ENCODE results near the gene SCNN1B.
A peak's percentile ranks its signal among the peaks of the same experiment; 100 is the strongest.
"Not testable (repeated sequence)": the region's sequence is repeated elsewhere in the genome, so short reads cannot be mapped to it uniquely, and the experiment has no call there.

The SCNN1B gene

GRCh38 chr16:23299815-23300214 lies 2.3 kb upstream of the SCNN1B start:
- POLR2A ChIA-PET; H3K27ac ChIP-seq (ENCODE audit: extremely low read depth, low read depth, low read length): not testable (repeated sequence)
- CTCF ChIA-PET, result interaction anchor here (0.7 kb wide), 1 partner anchor 113 kb away, joined by 6 read pairs; no protein-coding TSS in a partner anchor

GRCh38 chr16:23301251-23302044 lies 654 bp upstream of the SCNN1B start:
- no peaks in the 10 kb centered on the region for H3K9me3 ChIP-seq (ENCODE audit: control insufficient read depth, insufficient read depth, low read depth, low read length)
- H3K4me3 ChIP-seq (ENCODE audit: low read depth, low read length), result peak overlapping the region; percentile 34
- H3K36me3 ChIP-seq (ENCODE audit: control insufficient read depth in 2 of 2, insufficient read depth in 1 of 2, low read length in 2 of 2), result no peaks in the 10 kb centered on the region
- POLR2A ChIA-PET, result interaction anchor here (0.6 kb wide), 1 partner anchor 17 kb away, joined by 3 read pairs; no protein-coding TSS in a partner anchor
- CTCF ChIA-PET, result interaction anchor here (2.4 kb wide), 1 partner anchor 133 kb away, joined by 8 read pairs; no protein-coding TSS in a partner anchor
- TF ChIP-seq GLI4 (tag by site-specific recombination; IDR thresholded peaks at IDR 0.05) (no peak), ZNF366 (tag by site-specific recombination; conservative IDR thresholded peaks at IDR 0.05) (peak; percentile 72), ZNF324 (tag by site-specific recombination; IDR thresholded peaks at IDR 0.05) (no peak), ZBTB10 (tag by site-specific recombination; IDR thresholded peaks at IDR 0.05) (0 out of 2 replicates have a peak, but pooled peaks have one; percentile 31), HOXC10 (CRISPR knock-in tag; IDR thresholded peaks at IDR 0.05) (no peak), ZBTB48 (tag by site-specific recombination; IDR thresholded peaks at IDR 0.05) (no peak), ZNF114 (tag by site-specific recombination; IDR thresholded peaks at IDR 0.05) (no peak), ZBTB8A (tag by site-specific recombination; IDR thresholded peaks at IDR 0.05) (no peak)
- TF ChIP-seq, protein P1, sequence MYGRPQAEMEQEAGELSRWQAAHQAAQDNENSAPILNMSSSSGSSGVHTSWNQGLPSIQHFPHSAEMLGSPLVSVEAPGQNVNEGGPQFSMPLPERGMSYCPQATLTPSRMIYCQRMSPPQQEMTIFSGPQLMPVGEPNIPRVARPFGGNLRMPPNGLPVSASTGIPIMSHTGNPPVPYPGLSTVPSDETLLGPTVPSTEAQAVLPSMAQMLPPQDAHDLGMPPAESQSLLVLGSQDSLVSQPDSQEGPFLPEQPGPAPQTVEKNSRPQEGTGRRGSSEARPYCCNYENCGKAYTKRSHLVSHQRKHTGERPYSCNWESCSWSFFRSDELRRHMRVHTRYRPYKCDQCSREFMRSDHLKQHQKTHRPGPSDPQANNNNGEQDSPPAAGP (tag by site-specific recombination; IDR thresholded peaks at IDR 0.05), result 0 out of 2 replicates have a peak, but pooled peaks have one; percentile 20
- no peak overlapping the region for H3K27ac ChIP-seq (ENCODE audit: extremely low read depth, low read depth, low read length)
- no peaks in the 10 kb centered on the region; the same call in 1 of the 2 replicates for H3K4me1 ChIP-seq (ENCODE audit: control insufficient read depth, insufficient read depth, low read length)

More at GRCh38 chr16:23299815-23300214, 2.3 kb upstream of the SCNN1B start:
- H3K36me3 ChIP-seq (ENCODE audit: control insufficient read depth in 2 of 2, insufficient read depth in 1 of 2, low read length in 2 of 2); H3K4me3 ChIP-seq (ENCODE audit: low read depth, low read length); H3K4me1 ChIP-seq (ENCODE audit: control insufficient read depth, insufficient read depth, low read length); H3K9me3 ChIP-seq (ENCODE audit: control insufficient read depth, insufficient read depth, low read depth, low read length): not testable (repeated sequence)
- TF ChIP-seq ZNF146 (tag by site-specific recombination; IDR thresholded peaks at IDR 0.05), result peak; percentile 97

- ChIA-PET CTCF (interaction anchor here (0.7 to 2.4 kb wide), 5 partner anchors 7 to 135 kb away, joined by 3 to 8 read pairs (median 5); no protein-coding TSS in a partner anchor), POLR2A (interaction anchor here (0.5 to 0.7 kb wide), 2 partner anchors 47 to 199 kb away, joined by 3 to 4 read pairs; no protein-coding TSS in a partner anchor)
- no peak for TF ChIP-seq ZFP3 (tag by site-specific recombination; IDR thresholded peaks at IDR 0.05; ENCODE audit: low read depth)
- no peak for TF ChIP-seq ZNF354C (tag by site-specific recombination; IDR thresholded peaks at IDR 0.05; ENCODE audit: borderline replicate concordance, low read depth)
- TF ChIP-seq YY1 (tag by site-specific recombination; IDR thresholded peaks at IDR 0.05), result no peak
- TF ChIP-seq, protein P2, sequence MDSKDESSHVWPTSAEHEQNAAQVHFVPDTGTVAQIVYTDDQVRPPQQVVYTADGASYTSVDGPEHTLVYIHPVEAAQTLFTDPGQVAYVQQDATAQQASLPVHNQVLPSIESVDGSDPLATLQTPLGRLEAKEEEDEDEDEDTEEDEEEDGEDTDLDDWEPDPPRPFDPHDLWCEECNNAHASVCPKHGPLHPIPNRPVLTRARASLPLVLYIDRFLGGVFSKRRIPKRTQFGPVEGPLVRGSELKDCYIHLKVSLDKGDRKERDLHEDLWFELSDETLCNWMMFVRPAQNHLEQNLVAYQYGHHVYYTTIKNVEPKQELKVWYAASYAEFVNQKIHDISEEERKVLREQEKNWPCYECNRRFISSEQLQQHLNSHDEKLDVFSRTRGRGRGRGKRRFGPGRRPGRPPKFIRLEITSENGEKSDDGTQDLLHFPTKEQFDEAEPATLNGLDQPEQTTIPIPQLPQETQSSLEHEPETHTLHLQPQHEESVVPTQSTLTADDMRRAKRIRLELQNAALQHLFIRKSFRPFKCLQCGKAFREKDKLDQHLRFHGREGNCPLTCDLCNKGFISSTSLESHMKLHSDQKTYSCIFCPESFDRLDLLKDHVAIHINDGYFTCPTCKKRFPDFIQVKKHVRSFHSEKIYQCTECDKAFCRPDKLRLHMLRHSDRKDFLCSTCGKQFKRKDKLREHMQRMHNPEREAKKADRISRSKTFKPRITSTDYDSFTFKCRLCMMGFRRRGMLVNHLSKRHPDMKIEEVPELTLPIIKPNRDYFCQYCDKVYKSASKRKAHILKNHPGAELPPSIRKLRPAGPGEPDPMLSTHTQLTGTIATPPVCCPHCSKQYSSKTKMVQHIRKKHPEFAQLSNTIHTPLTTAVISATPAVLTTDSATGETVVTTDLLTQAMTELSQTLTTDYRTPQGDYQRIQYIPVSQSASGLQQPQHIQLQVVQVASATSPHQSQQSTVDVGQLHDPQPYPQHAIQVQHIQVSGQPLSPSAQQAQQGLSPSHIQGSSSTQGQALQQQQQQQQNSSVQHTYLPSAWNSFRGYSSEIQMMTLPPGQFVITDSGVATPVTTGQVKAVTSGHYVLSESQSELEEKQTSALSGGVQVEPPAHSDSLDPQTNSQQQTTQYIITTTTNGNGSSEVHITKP (tag by site-specific recombination; IDR thresholded peaks at IDR 0.05), result peak; percentile 97
- TF ChIP-seq, protein P3, sequence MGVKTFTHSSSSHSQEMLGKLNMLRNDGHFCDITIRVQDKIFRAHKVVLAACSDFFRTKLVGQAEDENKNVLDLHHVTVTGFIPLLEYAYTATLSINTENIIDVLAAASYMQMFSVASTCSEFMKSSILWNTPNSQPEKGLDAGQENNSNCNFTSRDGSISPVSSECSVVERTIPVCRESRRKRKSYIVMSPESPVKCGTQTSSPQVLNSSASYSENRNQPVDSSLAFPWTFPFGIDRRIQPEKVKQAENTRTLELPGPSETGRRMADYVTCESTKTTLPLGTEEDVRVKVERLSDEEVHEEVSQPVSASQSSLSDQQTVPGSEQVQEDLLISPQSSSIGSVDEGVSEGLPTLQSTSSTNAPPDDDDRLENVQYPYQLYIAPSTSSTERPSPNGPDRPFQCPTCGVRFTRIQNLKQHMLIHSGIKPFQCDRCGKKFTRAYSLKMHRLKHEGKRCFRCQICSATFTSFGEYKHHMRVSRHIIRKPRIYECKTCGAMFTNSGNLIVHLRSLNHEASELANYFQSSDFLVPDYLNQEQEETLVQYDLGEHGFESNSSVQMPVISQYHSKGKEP (tag by site-specific recombination; IDR thresholded peaks at IDR 0.05), result peak; percentile 70
- TF ChIP-seq SETDB1 (IDR thresholded peaks at IDR 0.05; ENCODE audit: insufficient read length, low read length), result no peak
- TF ChIP-seq, protein P4, sequence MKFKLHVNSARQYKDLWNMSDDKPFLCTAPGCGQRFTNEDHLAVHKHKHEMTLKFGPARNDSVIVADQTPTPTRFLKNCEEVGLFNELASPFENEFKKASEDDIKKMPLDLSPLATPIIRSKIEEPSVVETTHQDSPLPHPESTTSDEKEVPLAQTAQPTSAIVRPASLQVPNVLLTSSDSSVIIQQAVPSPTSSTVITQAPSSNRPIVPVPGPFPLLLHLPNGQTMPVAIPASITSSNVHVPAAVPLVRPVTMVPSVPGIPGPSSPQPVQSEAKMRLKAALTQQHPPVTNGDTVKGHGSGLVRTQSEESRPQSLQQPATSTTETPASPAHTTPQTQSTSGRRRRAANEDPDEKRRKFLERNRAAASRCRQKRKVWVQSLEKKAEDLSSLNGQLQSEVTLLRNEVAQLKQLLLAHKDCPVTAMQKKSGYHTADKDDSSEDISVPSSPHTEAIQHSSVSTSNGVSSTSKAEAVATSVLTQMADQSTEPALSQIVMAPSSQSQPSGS (tag by site-specific recombination; IDR thresholded peaks at IDR 0.05; ENCODE audit: low read depth), result 0 out of 2 replicates have a peak, but pooled peaks have one; percentile 16
- no peaks in the 10 kb centered on the region; the same call in 1 of the 2 replicates for H3K4me1 ChIP-seq (ENCODE audit: control insufficient read depth, insufficient read depth, low read length)
- no peaks in the 10 kb centered on the region for H3K9me3 ChIP-seq (ENCODE audit: control insufficient read depth, insufficient read depth, low read depth, low read length)
- H3K27ac ChIP-seq (ENCODE audit: extremely low read depth, low read depth, low read length), result no peak overlapping the region
- H3K4me3 ChIP-seq (ENCODE audit: low read depth, low read length), result no peak overlapping the region
- no peaks in the 10 kb centered on the region for H3K36me3 ChIP-seq (ENCODE audit: control insufficient read depth in 2 of 2, insufficient read depth in 1 of 2, low read length in 2 of 2)
Measured at GRCh38 chr16:23303685-23304084, 1.6 kb downstream of the SCNN1B start.

All from HEK293 (cell line).